HG02798 (cell line): Measurements from ENCODE around the gene MECP2.
"Not testable (repeated sequence)": the region's sequence is repeated elsewhere in the genome, so short reads cannot be mapped to it uniquely, and the experiment has no call there.

Experiments
- ATAC-seq: cut with Tn5 transposase; IDR thresholded peaks from one replicate; pipeline ENCODE4 v1.9.1; 2021; ENCODE audit warnings: mild to moderate bottlenecking; ENCODE audit not compliant: unreplicated experiment, poor library complexity

Gene MECP2

GRCh38 chrX:154002215-154002719 lies 95.2 kb downstream of the MECP2 start:
- ATAC-seq = peak; percentile 51

GRCh38 chrX:154000051-154000450 lies 97.5 kb downstream of the MECP2 start:
- ATAC-seq = no peak

- no peak for ATAC-seq
Measured at GRCh38 chrX:153999359-154000037, 98.0 kb downstream of the MECP2 start.

- no peak for ATAC-seq
Measured at GRCh38 chrX:153995504-153995903, 102.0 kb downstream of the MECP2 start.

- ATAC-seq = not testable (repeated sequence)
Measured at GRCh38 chrX:153994398-153994797, 103.1 kb downstream of the MECP2 start.

GRCh38 chrX:153993978-153994377 lies 103.5 kb downstream of the MECP2 start:
- ATAC-seq = no peak

GRCh38 chrX:153993079-153993478 lies 104.4 kb downstream of the MECP2 start:
- no peak for ATAC-seq

- no peak for ATAC-seq
Measured at GRCh38 chrX:153992180-153992579, 105.3 kb downstream of the MECP2 start.

GRCh38 chrX:153991013-153991580 lies 106.4 kb downstream of the MECP2 start:
- no peak for ATAC-seq

GRCh38 chrX:153989973-153990655 lies 107.4 kb downstream of the MECP2 start:
- ATAC-seq = no peak

- ATAC-seq = no peak
Measured at GRCh38 chrX:153988493-153988892, 109.0 kb downstream of the MECP2 start.

- ATAC-seq = no peak
Measured at GRCh38 chrX:153984351-153985178, 113.0 kb downstream of the MECP2 start.

GRCh38 chrX:153983321-153983801 lies 114.2 kb downstream of the MECP2 start:
- no peak for ATAC-seq

GRCh38 chrX:153981771-153982533 lies 115.6 kb downstream of the MECP2 start:
- no peak for ATAC-seq

- ATAC-seq = no peak
Measured at GRCh38 chrX:153981231-153981630, 116.3 kb downstream of the MECP2 start.

GRCh38 chrX:153980394-153980793 lies 117.1 kb downstream of the MECP2 start:
- peak; percentile 68 for ATAC-seq

- ATAC-seq = no peak
Measured at GRCh38 chrX:153974726-153975286, 122.7 kb downstream of the MECP2 start.

GRCh38 chrX:153974003-153974725 lies 123.4 kb downstream of the MECP2 start:
- no peak for ATAC-seq
